IMR-90 (cell line): Measurements from ENCODE around the gene SV2C.

ENCODE experiments used
- CTCF ChIP-seq: conservative IDR thresholded peaks from 2 replicates; pipeline ENCODE4 v1.5.1; 2012; ENCODE audit warnings: mild to moderate bottlenecking, low read depth, low read length, improper control_type of control experiment
- POLR2A ChIP-seq: IDR thresholded peaks from 2 replicates; pipeline ENCODE4 v1.6.1; 2012; ENCODE audit warnings: mild to moderate bottlenecking, low read depth, low read length
- RAD21 ChIP-seq: IDR thresholded peaks from 2 replicates; pipeline ENCODE4 v1.6.1; 2012; ENCODE audit warnings: low read length, improper control_type of control experiment
- SMC3 ChIP-seq: fragments of 150-350 bp; IDR thresholded peaks from 2 replicates; pipeline ENCODE4 v1.6.1; 2016; ENCODE audit warnings: low read depth, mild to moderate bottlenecking, antibody characterized with exemption, low read length, moderate library complexity

DNA sequence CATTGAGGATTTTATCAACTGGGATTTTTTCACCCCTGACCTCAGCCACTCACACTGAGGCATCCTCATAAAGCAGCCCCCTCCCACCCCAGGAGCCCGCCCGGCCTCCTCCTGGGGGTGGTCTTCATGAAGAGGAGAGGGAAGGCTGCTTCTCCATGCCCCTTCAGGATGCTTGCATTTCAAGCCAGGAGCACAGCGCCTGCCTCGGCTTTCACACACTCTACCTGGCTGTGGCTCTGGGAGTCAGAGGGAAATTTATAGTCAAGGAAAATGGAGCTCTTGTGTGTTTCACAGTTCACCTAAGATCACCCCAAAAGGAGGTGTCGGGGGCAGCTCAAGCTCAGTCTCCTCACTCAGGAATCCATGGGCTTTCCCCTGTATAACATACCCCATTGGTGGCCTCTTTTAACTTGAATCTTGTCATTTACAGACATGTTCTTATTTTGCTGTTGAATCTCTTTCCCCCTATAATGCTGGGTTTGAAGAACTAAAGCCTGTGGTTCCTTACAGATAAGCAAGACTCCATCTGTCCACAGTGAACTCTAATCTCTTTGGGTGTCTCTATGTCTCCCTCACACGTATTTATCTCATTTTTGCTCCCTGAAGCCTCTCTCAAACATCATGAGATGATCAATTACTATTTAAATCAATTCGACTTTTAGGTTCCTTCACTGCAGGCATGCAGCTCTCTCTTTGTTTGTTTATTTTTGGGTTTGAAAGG lies 297.3 kb downstream of the SV2C start:
- TF ChIP-seq POLR2A: no peak
- no peak for TF ChIP-seq SMC3
- no peak for TF ChIP-seq RAD21
- TF ChIP-seq CTCF: no peak
